ENCODE data around the gene SPRY4. TPM values are rescaled to one million over a fixed set of nuclear protein-coding genes. Genes with fewer than 3 reads are reported as not detected.

SPRY4 gene
- total RNA-seq, 1 donor from 2014 or later: 8.3 TPM

- Mint-ChIP-seq H3K4me1 (ENCODE audit: low read depth) (peaks cover 65% of the 10 kb centered on the region), H3K9me3 (ENCODE audit: low read depth) (no peaks in the 10 kb centered on the region), H3K36me3 (ENCODE audit: low read depth) (peaks cover 2% of the 10 kb centered on the region)
Observed at GRCh38 chr5:142320851-142321560, 3.8 kb downstream of the SPRY4 start.

DNA sequence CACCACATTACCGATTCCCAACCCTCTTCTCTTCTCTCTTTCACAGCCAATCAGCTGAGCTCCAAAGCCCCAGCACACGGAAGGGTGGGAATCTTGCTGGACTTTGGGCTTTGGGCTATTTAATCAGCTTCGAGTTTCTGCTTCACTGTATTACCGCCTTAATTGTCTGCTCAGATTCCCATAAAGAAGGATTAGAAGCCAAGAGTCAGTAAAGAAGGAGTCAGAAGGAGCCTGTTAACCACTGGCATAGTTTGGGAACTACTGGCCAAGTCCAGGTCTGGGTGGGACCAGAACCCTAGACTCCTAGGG lies 4.4 kb downstream of the SPRY4 start:
- TF ChIP-seq CTCF (IDR thresholded peaks at IDR 0.05): no peak
- Mint-ChIP-seq H3K27me3 (ENCODE audit: low read depth) (no peaks in the 10 kb centered on the region), H3K4me1 (ENCODE audit: low read depth) (peaks cover 65% of the 10 kb centered on the region), H3K4me3 (ENCODE audit: unreplicated experiment) (no peak overlapping the region), H3K36me3 (ENCODE audit: low read depth) (peaks cover 2% of the 10 kb centered on the region), H3K27ac (ENCODE audit: unreplicated experiment) (no peak overlapping the region), H3K9me3 (ENCODE audit: low read depth) (no peaks in the 10 kb centered on the region)
- no peak for DNase-seq (ENCODE audit: low spot score)

More at GRCh38 chr5:142320851-142321560, 3.8 kb downstream of the SPRY4 start:
- H3K27me3 Mint-ChIP-seq (ENCODE audit: low read depth): no peaks in the 10 kb centered on the region
- H3K27ac Mint-ChIP-seq (ENCODE audit: unreplicated experiment): no peak overlapping the region
- H3K4me3 Mint-ChIP-seq (ENCODE audit: unreplicated experiment): peak overlapping the region; percentile 29
- DNase-seq (ENCODE audit: low spot score): no peak
- no peak for TF ChIP-seq CTCF (IDR thresholded peaks at IDR 0.05)

GRCh38 chr5:142319560-142320429 lies 5.0 kb downstream of the SPRY4 start:
- Mint-ChIP-seq H3K4me1 (ENCODE audit: low read depth) (peaks cover 60% of the 10 kb centered on the region), H3K4me3 (ENCODE audit: unreplicated experiment) (no peak overlapping the region), H3K27ac (ENCODE audit: unreplicated experiment) (no peak overlapping the region), H3K27me3 (ENCODE audit: low read depth) (no peaks in the 10 kb centered on the region), H3K36me3 (ENCODE audit: low read depth) (peaks cover 2% of the 10 kb centered on the region), H3K9me3 (ENCODE audit: low read depth) (no peaks in the 10 kb centered on the region)
- DNase-seq (ENCODE audit: low spot score): no peak
- no peak for TF ChIP-seq CTCF (IDR thresholded peaks at IDR 0.05)

GRCh38 chr5:142319105-142319504 lies 5.7 kb downstream of the SPRY4 start:
- Mint-ChIP-seq H3K4me1 (ENCODE audit: low read depth) (peaks cover 59% of the 10 kb centered on the region), H3K9me3 (ENCODE audit: low read depth) (no peaks in the 10 kb centered on the region), H3K27me3 (ENCODE audit: low read depth) (no peaks in the 10 kb centered on the region), H3K27ac (ENCODE audit: unreplicated experiment) (no peak overlapping the region), H3K4me3 (ENCODE audit: unreplicated experiment) (no peak overlapping the region), H3K36me3 (ENCODE audit: low read depth) (peaks cover 3% of the 10 kb centered on the region)
- TF ChIP-seq CTCF (IDR thresholded peaks at IDR 0.05): no peak
- DNase-seq (ENCODE audit: low spot score): no peak

- DNase-seq (ENCODE audit: low spot score): no peak
- Mint-ChIP-seq H3K27me3 (ENCODE audit: low read depth) (no peaks in the 10 kb centered on the region), H3K36me3 (ENCODE audit: low read depth) (peaks cover 7% of the 10 kb centered on the region), H3K27ac (ENCODE audit: unreplicated experiment) (no peak overlapping the region), H3K4me1 (ENCODE audit: low read depth) (peaks cover 46% of the 10 kb centered on the region), H3K9me3 (ENCODE audit: low read depth) (no peaks in the 10 kb centered on the region), H3K4me3 (ENCODE audit: unreplicated experiment) (no peak overlapping the region)
- peak; percentile 47 for TF ChIP-seq CTCF (IDR thresholded peaks at IDR 0.05)
Observed at GRCh38 chr5:142317753-142318152, 7.1 kb downstream of the SPRY4 start.

Measured in chondrocyte (in vitro differentiated cells).